A673 (cell line): ENCODE measurements around the gene RBP2. TPM values are rescaled to one million over a fixed set of nuclear protein-coding genes. Genes with fewer than 3 reads are reported as not detected.
"Not testable (repeated sequence)": the region's sequence is repeated elsewhere in the genome, so short reads cannot be mapped to it uniquely, and the experiment has no call there.

ENCODE experiments used
- BruUV-seq: library from RNA; stranded (reverse); fragments of 400-500 nt; replicated peaks from 2 replicates; lab custom pipeline; 2021; lab: Mats Ljungman, UMichigan
- CTCF ChIA-PET: fragments of 300-600 bp; sonication (Branson Sonifier 250); formaldehyde crosslinking; loops from one replicate; lab custom pipeline; 2022; ENCODE audit warnings: antibody characterized with exemption; lab: Charles Lee
- POLR2A ChIA-PET: fragments of 300-600 bp; sonication (Branson Sonifier 250); formaldehyde crosslinking; loops from one replicate; lab custom pipeline; 2022; ENCODE audit warnings: antibody characterized with exemption; ENCODE audit not compliant: low non-redundant PET; lab: Charles Lee
- DNase-seq: peaks from one replicate; pipeline ENCODE4 v3.0.0-alpha.2; 2015; ENCODE audit warnings: low spot score
- H3K27ac ChIP-seq: fragments of 200-600 bp; sonication (generic); 2 replicates; pipeline ENCODE4 v1.5.1; 2016; ENCODE audit warnings: mixed run types, low read depth, mild to moderate bottlenecking, mixed read lengths, antibody characterized with exemption, low read length; ENCODE audit not compliant: poor library complexity, severe bottlenecking
- H3K27me3 ChIP-seq: fragments of 200-600 bp; sonication (generic); replicated peaks from 2 replicates; pipeline ENCODE4 v1.6.1; 2017; ENCODE audit warnings: mixed run types, low read depth, mild to moderate bottlenecking, mixed read lengths, antibody characterized with exemption, low read length; ENCODE audit not compliant: insufficient read depth, poor library complexity
- H3K36me3 ChIP-seq: fragments of 200-600 bp; sonication (generic); 2 replicates; pipeline ENCODE4 v1.6.1; 2016; ENCODE audit warnings: mixed run types, mild to moderate bottlenecking, mixed read lengths, antibody characterized with exemption, low read length; ENCODE audit not compliant: insufficient read depth, poor library complexity, severe bottlenecking
- H3K4me1 ChIP-seq: fragments of 200-600 bp; sonication (generic); 2 replicates; pipeline ENCODE4 v1.6.1; 2017; ENCODE audit warnings: mixed run types, mild to moderate bottlenecking, mixed read lengths, antibody characterized with exemption, low read length; ENCODE audit not compliant: insufficient read depth, poor library complexity, severe bottlenecking
- H3K4me3 ChIP-seq: fragments of 200-600 bp; sonication (generic); 2 replicates; pipeline ENCODE4 v1.5.1; 2016; ENCODE audit warnings: low read depth, mixed run types, mild to moderate bottlenecking, mixed read lengths, low read length; ENCODE audit not compliant: poor library complexity, severe bottlenecking
- H3K9me3 ChIP-seq: fragments of 200-600 bp; sonication (generic); 2 replicates; pipeline ENCODE4 v1.6.1; 2016; ENCODE audit warnings: mixed run types, low read depth, mild to moderate bottlenecking, mixed read lengths, antibody characterized with exemption, low read length; ENCODE audit not compliant: poor library complexity, severe bottlenecking
- CTCF ChIP-seq: fragments of 300-800, 200-600 bp; sonication (generic); conservative IDR thresholded peaks from 2 replicates; pipeline ENCODE4 v1.5.1; 2017; ENCODE audit warnings: low read depth, mild to moderate bottlenecking, antibody characterized with exemption, low read length, moderate library complexity, mixed read lengths
- EZH2 ChIP-seq: fragments of 200-600 bp; sonication (generic); IDR thresholded peaks from 2 replicates; pipeline ENCODE4 v1.6.1; 2017; ENCODE audit warnings: borderline replicate concordance, low read depth, mild to moderate bottlenecking, mixed read lengths, antibody characterized with exemption, low read length; ENCODE audit not compliant: poor library complexity, severe bottlenecking
- intact Hi-C: fragments of 100-400 bp; cut with micrococcal nuclease; formaldehyde crosslinking; loops from one replicate; pipeline ENCODE4 v1.10.0; 2022; ENCODE audit not compliant: unreplicated experiment
- total RNA-seq: library from RNA; stranded (reverse); gene quantifications from 2 replicates; pipeline ENCODE4 v1.2.3, GENCODE V29; 2021

Gene RBP2
- total RNA-seq, 1 experiment from 2014 or later: not detected

- no peak for TF ChIP-seq EZH2
- TF ChIP-seq CTCF: no peak
- H3K4me1 ChIP-seq: no peaks in the 10 kb centered on the region
- ChIA-PET POLR2A (no interaction called here), CTCF (no interaction called here)
- no peak overlapping the region for H3K27ac ChIP-seq
- no peak for DNase-seq
- peaks cover 11% of the 10 kb centered on the region for H3K9me3 ChIP-seq
- no peaks in the 10 kb centered on the region for H3K36me3 ChIP-seq
- no TSS peak for BruUV-seq
- no peak overlapping the region for H3K4me3 ChIP-seq
- intact Hi-C loops: no loop called here
- no peaks in the 10 kb centered on the region for H3K27me3 ChIP-seq
Observed at GRCh38 chr3:139414608-139415224, 61.6 kb downstream of the RBP2 start.

GRCh38 chr3:139412891-139413290 lies 63.4 kb downstream of the RBP2 start:
- POLR2A ChIA-PET, H3K27me3 ChIP-seq, intact Hi-C loops, CTCF ChIA-PET, H3K4me1 ChIP-seq, H3K4me3 ChIP-seq, H3K36me3 ChIP-seq, BruUV-seq, DNase-seq, H3K27ac ChIP-seq: not testable (repeated sequence)
- H3K9me3 ChIP-seq: peaks cover 11% of the 10 kb centered on the region

Other genes with a start within 250 kb of the RBP2 start
- gene MRPS22, start 132.5 kb downstream of the RBP2 start, total RNA-seq: 61.6 and 61.9 TPM in 2 replicates
- gene COPB2, start 86.9 kb downstream of the RBP2 start, total RNA-seq: 138 and 148 TPM in 2 replicates
- 45.4 and 49.9 TPM in 2 replicates for gene RBP1, start 63.2 kb upstream of the RBP2 start, total RNA-seq
- gene NMNAT3, start 201.5 kb upstream of the RBP2 start, total RNA-seq: 1.9 and 2.8 TPM in 2 replicates